HepG2 (cell line): ENCODE measurements around the gene C1QTNF12. TPM values are rescaled to one million over a fixed set of nuclear protein-coding genes. Genes with fewer than 3 reads are reported as not detected.
A peak's percentile ranks its signal among the peaks of the same experiment; 100 is the strongest.

ENCODE experiments used
- microRNA-seq: library from miRNA; unstranded; fragments of <30 nt; microRNA quantifications from one replicate; pipeline ENCODE4, GENCODE V29; 2020
- polyA plus RNA-seq, 8 experiments: library from polyadenylated mRNA; depleted of rRNA in 3 of 8; stranded (reverse) in 7 of 8; unstranded in 1 of 8; fragments of >200 nt; fragmentation: Illumina TruSeq in 4 of 8; extraction: Trizol in 4 of 8; gene quantifications; 2 replicates each; pipeline versions ENCODE4 v1.2.1 to v1.2.3, GENCODE V29; 2011 to 2016; ENCODE audit warnings: low read depth in 4 of 8, missing spikeins in 1 of 8, mixed read lengths in 1 of 8; ENCODE audit not compliant: insufficient read depth in 1 of 8
- small RNA-seq, 3 experiments: library from RNA; depleted of rRNA; stranded (forward); fragments of <200 nt; gene quantifications; one replicate each; pipeline ENCODE3, GENCODE V24; 2012; ENCODE audit warnings: low read depth in 2 of 3, low replicate concordance in 1 of 3; ENCODE audit not compliant: insufficient read length in 3 of 3, insufficient read depth in 2 of 3
- total RNA-seq, 5 experiments: library from RNA; depleted of rRNA; stranded (reverse); fragments of >200 nt; fragmentation: Illumina TruSeq; extraction: Trizol; gene quantifications; 2 replicates each; pipeline ENCODE4 v1.2.3, GENCODE V29; 2016; ENCODE audit warnings: low read depth in 1 of 5

C1QTNF12 gene
- total and polyA plus RNA-seq, 2 of the 13 experiments (the other 11 are each of a cell fraction or from before 2014, with no cell fraction given), result 0.18 to 0.64 TPM

Small RNA genes within 50 kb of the gene (microRNA-seq; reads per million reads assigned to microRNA genes)
- gene MIR6726, result 1.9 reads per million, percentile 8 among the genes with 10 or more reads in this experiment

Small RNA genes within 50 kb of the gene (small RNA-seq; reads per million reads assigned to genes)
- gene MIR6726, result 0 reads per million in 3 experiments

Other genes with a start within 250 kb of the C1QTNF12 start
- gene HES4, start 246.6 kb downstream of the C1QTNF12 start, total RNA-seq (2016; rRNA removed; fragmentation: Illumina TruSeq; extraction: Trizol), result 4.4 and 8.8 TPM in 2 replicates
- 10.6 and 17.6 TPM in 2 replicates for gene HES4, start 246.6 kb downstream of the C1QTNF12 start, polyA plus RNA-seq (2011; rRNA removed)
- gene ISG15, start 233.2 kb downstream of the C1QTNF12 start, total RNA-seq (2016; rRNA removed; fragmentation: Illumina TruSeq; extraction: Trizol), result 54.9 and 68.4 TPM in 2 replicates
- gene ISG15, start 233.2 kb downstream of the C1QTNF12 start, polyA plus RNA-seq (2011; rRNA removed), result 42.1 and 63.7 TPM in 2 replicates
- 7.3 and 29.8 TPM in 2 replicates for gene AGRN, start 226.6 kb downstream of the C1QTNF12 start, total RNA-seq (2016; rRNA removed; fragmentation: Illumina TruSeq; extraction: Trizol)
- 65.2 and 82.7 TPM in 2 replicates for gene AGRN, start 226.6 kb downstream of the C1QTNF12 start, polyA plus RNA-seq (2011; rRNA removed)
- not detected in 2 replicates for gene RNF223, start 172.4 kb downstream of the C1QTNF12 start, total RNA-seq (2016; rRNA removed; fragmentation: Illumina TruSeq; extraction: Trizol)
- 0.03 and 0.05 TPM in 2 replicates for gene RNF223, start 172.4 kb downstream of the C1QTNF12 start, polyA plus RNA-seq (2011; rRNA removed)
- gene C1orf159, start 130.6 kb downstream of the C1QTNF12 start, total RNA-seq (2016; rRNA removed; fragmentation: Illumina TruSeq; extraction: Trizol), result 3.8 and 6.7 TPM in 2 replicates
- 3.8 and 4.2 TPM in 2 replicates for gene C1orf159, start 130.6 kb downstream of the C1QTNF12 start, polyA plus RNA-seq (2011; rRNA removed)
- gene TTLL10, start 72.8 kb downstream of the C1QTNF12 start, total RNA-seq (2016; rRNA removed; fragmentation: Illumina TruSeq; extraction: Trizol), result not detected in 2 replicates
- gene TTLL10, start 72.8 kb downstream of the C1QTNF12 start, polyA plus RNA-seq (2011; rRNA removed), result not detected in 2 replicates
- gene TNFRSF18, start 40.1 kb downstream of the C1QTNF12 start, total RNA-seq (2016; rRNA removed; fragmentation: Illumina TruSeq; extraction: Trizol), result not detected in 2 replicates
- not detected in 2 replicates for gene TNFRSF18, start 40.1 kb downstream of the C1QTNF12 start, polyA plus RNA-seq (2011; rRNA removed)
- gene TNFRSF4, start 32.6 kb downstream of the C1QTNF12 start, total RNA-seq (2016; rRNA removed; fragmentation: Illumina TruSeq; extraction: Trizol), result not detected in 2 replicates
- gene TNFRSF4, start 32.6 kb downstream of the C1QTNF12 start, polyA plus RNA-seq (2011; rRNA removed), result 0.21 TPM in 1 of 2 replicates, not detected in the other
- 45.3 and 107 TPM in 2 replicates for gene SDF4, start 14.7 kb downstream of the C1QTNF12 start, total RNA-seq (2016; rRNA removed; fragmentation: Illumina TruSeq; extraction: Trizol)
- gene SDF4, start 14.7 kb downstream of the C1QTNF12 start, polyA plus RNA-seq (2011; rRNA removed), result 80.8 and 99.6 TPM in 2 replicates
- 9.2 and 14.2 TPM in 2 replicates for gene B3GALT6, start 14.5 kb downstream of the C1QTNF12 start, total RNA-seq (2016; rRNA removed; fragmentation: Illumina TruSeq; extraction: Trizol)
- gene B3GALT6, start 14.5 kb downstream of the C1QTNF12 start, polyA plus RNA-seq (2011; rRNA removed), result 3.9 and 5.8 TPM in 2 replicates
- 22.1 and 29.4 TPM in 2 replicates for gene UBE2J2, start 27.1 kb upstream of the C1QTNF12 start, total RNA-seq (2016; rRNA removed; fragmentation: Illumina TruSeq; extraction: Trizol)
- gene UBE2J2, start 27.1 kb upstream of the C1QTNF12 start, polyA plus RNA-seq (2011; rRNA removed), result 25.4 and 28.8 TPM in 2 replicates
- 0.93 and 2.6 TPM in 2 replicates for gene SCNN1D, start 33.7 kb upstream of the C1QTNF12 start, total RNA-seq (2016; rRNA removed; fragmentation: Illumina TruSeq; extraction: Trizol)
- 2.3 and 4.7 TPM in 2 replicates for gene SCNN1D, start 33.7 kb upstream of the C1QTNF12 start, polyA plus RNA-seq (2011; rRNA removed)
- 16.4 and 29.4 TPM in 2 replicates for gene ACAP3, start 61.2 kb upstream of the C1QTNF12 start, total RNA-seq (2016; rRNA removed; fragmentation: Illumina TruSeq; extraction: Trizol)
- gene ACAP3, start 61.2 kb upstream of the C1QTNF12 start, polyA plus RNA-seq (2011; rRNA removed), result 50.8 and 56.3 TPM in 2 replicates
- gene PUSL1, start 61.9 kb upstream of the C1QTNF12 start, total RNA-seq (2016; rRNA removed; fragmentation: Illumina TruSeq; extraction: Trizol), result 21.7 and 22.2 TPM in 2 replicates
- 8.3 and 9.8 TPM in 2 replicates for gene PUSL1, start 61.9 kb upstream of the C1QTNF12 start, polyA plus RNA-seq (2011; rRNA removed)
- gene INTS11, start 77.9 kb upstream of the C1QTNF12 start, total RNA-seq (2016; rRNA removed; fragmentation: Illumina TruSeq; extraction: Trizol), result 46.4 and 52.8 TPM in 2 replicates
- 94.8 and 104 TPM in 2 replicates for gene INTS11, start 77.9 kb upstream of the C1QTNF12 start, polyA plus RNA-seq (2011; rRNA removed)
- gene CPTP, start 78.1 kb upstream of the C1QTNF12 start, total RNA-seq (2016; rRNA removed; fragmentation: Illumina TruSeq; extraction: Trizol), result 7.2 and 9.3 TPM in 2 replicates
- gene CPTP, start 78.1 kb upstream of the C1QTNF12 start, polyA plus RNA-seq (2011; rRNA removed), result 5.5 and 8.0 TPM in 2 replicates
- gene TAS1R3, start 84.6 kb upstream of the C1QTNF12 start, total RNA-seq (2016; rRNA removed; fragmentation: Illumina TruSeq; extraction: Trizol), result 0.15 TPM in 1 of 2 replicates, not detected in the other
- gene TAS1R3, start 84.6 kb upstream of the C1QTNF12 start, polyA plus RNA-seq (2011; rRNA removed), result 0.13 and 0.20 TPM in 2 replicates
- 42.8 and 60.4 TPM in 2 replicates for gene DVL1, start 102.7 kb upstream of the C1QTNF12 start, total RNA-seq (2016; rRNA removed; fragmentation: Illumina TruSeq; extraction: Trizol)
- gene DVL1, start 102.7 kb upstream of the C1QTNF12 start, polyA plus RNA-seq (2011; rRNA removed), result 30.8 and 49.5 TPM in 2 replicates
- 5.4 and 19.8 TPM in 2 replicates for gene MXRA8, start 111.8 kb upstream of the C1QTNF12 start, total RNA-seq (2016; rRNA removed; fragmentation: Illumina TruSeq; extraction: Trizol)
- 44.8 and 71.0 TPM in 2 replicates for gene MXRA8, start 111.8 kb upstream of the C1QTNF12 start, polyA plus RNA-seq (2011; rRNA removed)
- 161 and 175 TPM in 2 replicates for gene AURKAIP1, start 128.5 kb upstream of the C1QTNF12 start, total RNA-seq (2016; rRNA removed; fragmentation: Illumina TruSeq; extraction: Trizol)
- 64.6 and 69.5 TPM in 2 replicates for gene AURKAIP1, start 128.5 kb upstream of the C1QTNF12 start, polyA plus RNA-seq (2011; rRNA removed)
- gene CCNL2, start 152.6 kb upstream of the C1QTNF12 start, total RNA-seq (2016; rRNA removed; fragmentation: Illumina TruSeq; extraction: Trizol), result 19.6 and 105 TPM in 2 replicates
- gene CCNL2, start 152.6 kb upstream of the C1QTNF12 start, polyA plus RNA-seq (2011; rRNA removed), result 340 and 452 TPM in 2 replicates
- 127 and 175 TPM in 2 replicates for gene MRPL20, start 160.6 kb upstream of the C1QTNF12 start, total RNA-seq (2016; rRNA removed; fragmentation: Illumina TruSeq; extraction: Trizol)
- 59.0 and 59.2 TPM in 2 replicates for gene MRPL20, start 160.6 kb upstream of the C1QTNF12 start, polyA plus RNA-seq (2011; rRNA removed)
- gene ANKRD65, start 174.6 kb upstream of the C1QTNF12 start, total RNA-seq (2016; rRNA removed; fragmentation: Illumina TruSeq; extraction: Trizol), result 28.3 and 30.1 TPM in 2 replicates
- gene ANKRD65, start 174.6 kb upstream of the C1QTNF12 start, polyA plus RNA-seq (2011; rRNA removed), result 12.1 and 13.2 TPM in 2 replicates
- gene VWA1, start 189.0 kb upstream of the C1QTNF12 start, total RNA-seq (2016; rRNA removed; fragmentation: Illumina TruSeq; extraction: Trizol), result 25.1 and 57.5 TPM in 2 replicates
- gene VWA1, start 189.0 kb upstream of the C1QTNF12 start, polyA plus RNA-seq (2011; rRNA removed), result 40.9 and 61.3 TPM in 2 replicates
- 3.2 and 4.7 TPM in 2 replicates for gene ATAD3C, start 203.0 kb upstream of the C1QTNF12 start, total RNA-seq (2016; rRNA removed; fragmentation: Illumina TruSeq; extraction: Trizol)
- 2.4 and 3.5 TPM in 2 replicates for gene ATAD3C, start 203.0 kb upstream of the C1QTNF12 start, polyA plus RNA-seq (2011; rRNA removed)
- 21.1 and 31.1 TPM in 2 replicates for gene ATAD3B, start 225.0 kb upstream of the C1QTNF12 start, total RNA-seq (2016; rRNA removed; fragmentation: Illumina TruSeq; extraction: Trizol)
- gene ATAD3B, start 225.0 kb upstream of the C1QTNF12 start, polyA plus RNA-seq (2011; rRNA removed), result 9.6 and 15.4 TPM in 2 replicates